ENCODE results near the gene NFIA.
"Not testable (repeated sequence)": the region's sequence is repeated elsewhere in the genome, so short reads cannot be mapped to it uniquely, and the experiment has no call there.

Gene NFIA

DNA sequence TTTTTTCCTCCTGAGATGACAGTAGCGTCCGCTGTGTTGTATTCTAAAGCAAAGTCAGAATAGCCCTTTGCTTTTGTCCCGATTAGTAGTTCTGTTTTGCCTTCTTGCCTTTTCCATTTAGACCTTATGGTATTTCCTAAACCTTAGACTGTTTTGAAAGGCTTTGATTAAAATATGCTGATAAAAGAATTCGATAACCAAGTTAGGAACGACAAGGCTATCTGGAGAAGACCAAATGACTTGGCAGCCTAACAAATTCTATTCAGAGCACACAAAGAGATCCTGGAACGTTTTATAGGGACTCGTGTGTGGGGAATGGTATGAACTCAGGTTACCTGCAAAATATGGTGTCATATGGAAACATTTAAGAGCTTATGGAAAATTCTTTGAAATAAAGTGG, 42.9 kb downstream of the NFIA start:
- DNase-seq (ENCODE audit: low read depth), result no peak
- TF ChIP-seq, protein P1, sequence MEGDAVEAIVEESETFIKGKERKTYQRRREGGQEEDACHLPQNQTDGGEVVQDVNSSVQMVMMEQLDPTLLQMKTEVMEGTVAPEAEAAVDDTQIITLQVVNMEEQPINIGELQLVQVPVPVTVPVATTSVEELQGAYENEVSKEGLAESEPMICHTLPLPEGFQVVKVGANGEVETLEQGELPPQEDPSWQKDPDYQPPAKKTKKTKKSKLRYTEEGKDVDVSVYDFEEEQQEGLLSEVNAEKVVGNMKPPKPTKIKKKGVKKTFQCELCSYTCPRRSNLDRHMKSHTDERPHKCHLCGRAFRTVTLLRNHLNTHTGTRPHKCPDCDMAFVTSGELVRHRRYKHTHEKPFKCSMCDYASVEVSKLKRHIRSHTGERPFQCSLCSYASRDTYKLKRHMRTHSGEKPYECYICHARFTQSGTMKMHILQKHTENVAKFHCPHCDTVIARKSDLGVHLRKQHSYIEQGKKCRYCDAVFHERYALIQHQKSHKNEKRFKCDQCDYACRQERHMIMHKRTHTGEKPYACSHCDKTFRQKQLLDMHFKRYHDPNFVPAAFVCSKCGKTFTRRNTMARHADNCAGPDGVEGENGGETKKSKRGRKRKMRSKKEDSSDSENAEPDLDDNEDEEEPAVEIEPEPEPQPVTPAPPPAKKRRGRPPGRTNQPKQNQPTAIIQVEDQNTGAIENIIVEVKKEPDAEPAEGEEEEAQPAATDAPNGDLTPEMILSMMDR (IDR thresholded peaks at IDR 0.05; ENCODE audit: control insufficient read depth, insufficient read depth, low read depth, low read length, missing control alignments), result no peak

DNA sequence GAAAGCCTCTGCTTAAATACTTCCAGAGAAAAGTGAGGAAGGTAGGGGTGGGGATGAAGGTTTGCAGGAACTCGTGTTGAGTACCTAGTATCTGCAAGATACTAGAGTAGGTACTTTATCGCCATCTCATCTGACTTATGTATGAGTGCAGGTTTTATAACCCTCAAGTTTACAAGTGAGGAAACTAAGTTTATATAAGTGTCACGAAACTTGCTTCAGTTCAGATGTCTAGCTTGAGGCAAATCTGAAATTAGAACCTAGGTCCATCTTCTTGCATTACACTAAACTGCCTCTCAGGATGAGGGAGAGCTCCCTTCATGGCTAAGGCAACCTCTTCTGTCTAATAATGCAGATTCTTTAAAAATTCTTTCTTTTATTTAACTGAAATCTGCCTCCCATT, 43.5 kb downstream of the NFIA start:
- TF ChIP-seq, protein P1 (IDR thresholded peaks at IDR 0.05; ENCODE audit: control insufficient read depth, insufficient read depth, low read depth, low read length, missing control alignments), result no peak
- no peak overlapping the region for H3K4me3 ChIP-seq (ENCODE audit: control insufficient read depth, low read depth, low read length)
- no peak for DNase-seq (ENCODE audit: low read depth)

More for the DNA sequence above, 42.9 kb downstream of the NFIA start:
- H3K4me3 ChIP-seq (ENCODE audit: control insufficient read depth, low read depth, low read length), result no peak overlapping the region

DNA sequence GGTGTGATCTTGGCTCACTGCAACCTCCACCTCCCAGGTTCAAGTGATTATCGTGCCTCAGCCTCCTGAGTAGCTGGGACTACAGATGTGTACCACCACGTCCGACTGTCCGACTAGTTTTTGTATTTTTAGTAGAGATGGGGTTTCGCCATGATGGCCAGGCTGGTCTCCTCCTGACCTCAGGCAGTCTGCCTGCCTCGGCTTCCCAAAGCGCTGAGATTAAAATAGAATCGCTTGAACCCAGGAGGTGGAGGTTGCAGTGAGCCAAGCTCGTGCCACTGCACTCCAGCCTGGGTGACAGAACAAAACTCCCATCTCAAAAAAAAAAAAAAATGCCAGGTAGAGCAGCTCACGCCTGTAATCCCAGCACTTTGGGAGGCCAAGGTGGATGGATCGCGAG, 44.5 kb downstream of the NFIA start:
- DNase-seq (ENCODE audit: low read depth); H3K4me3 ChIP-seq (ENCODE audit: control insufficient read depth, low read depth, low read length): not testable (repeated sequence)

GRCh38 chr1:61130338-61131000, 48.1 kb downstream of the NFIA start:
- H3K4me3 ChIP-seq (ENCODE audit: control insufficient read depth, low read depth, low read length), result no peak overlapping the region
- TF ChIP-seq, protein P1 (IDR thresholded peaks at IDR 0.05; ENCODE audit: control insufficient read depth, insufficient read depth, low read depth, low read length, missing control alignments), result no peak
- DNase-seq (ENCODE audit: low read depth), result no peak

DNA sequence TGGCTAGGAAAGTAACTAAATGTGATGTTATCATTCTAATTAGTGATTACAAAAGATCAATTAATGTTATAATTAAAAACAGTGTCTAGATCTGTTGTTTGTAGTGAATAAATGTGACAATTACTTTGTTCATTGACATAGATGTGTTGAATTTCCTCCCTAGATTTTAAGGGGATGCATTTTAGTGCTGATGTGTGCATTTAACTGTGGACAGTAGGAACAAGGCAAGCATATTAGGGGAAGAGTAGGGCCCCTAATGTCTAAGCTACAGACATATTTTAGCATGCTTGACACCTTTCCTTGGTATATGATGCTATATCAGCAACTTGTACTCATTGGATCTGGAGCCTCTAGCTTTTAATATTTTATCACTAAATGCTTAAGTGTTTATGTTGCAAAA, 48.9 kb downstream of the NFIA start:
- DNase-seq (ENCODE audit: low read depth), result no peak
- TF ChIP-seq, protein P1 (IDR thresholded peaks at IDR 0.05; ENCODE audit: control insufficient read depth, insufficient read depth, low read depth, low read length, missing control alignments), result no peak
- no peak overlapping the region for H3K4me3 ChIP-seq (ENCODE audit: control insufficient read depth, low read depth, low read length)

- TF ChIP-seq, protein P1 (IDR thresholded peaks at IDR 0.05; ENCODE audit: control insufficient read depth, insufficient read depth, low read depth, low read length, missing control alignments), result no peak
- DNase-seq (ENCODE audit: low read depth), result no peak
- H3K4me3 ChIP-seq (ENCODE audit: control insufficient read depth, low read depth, low read length), result no peak overlapping the region
Observed at GRCh38 chr1:61131716-61132115, 49.4 kb downstream of the NFIA start.

DNA sequence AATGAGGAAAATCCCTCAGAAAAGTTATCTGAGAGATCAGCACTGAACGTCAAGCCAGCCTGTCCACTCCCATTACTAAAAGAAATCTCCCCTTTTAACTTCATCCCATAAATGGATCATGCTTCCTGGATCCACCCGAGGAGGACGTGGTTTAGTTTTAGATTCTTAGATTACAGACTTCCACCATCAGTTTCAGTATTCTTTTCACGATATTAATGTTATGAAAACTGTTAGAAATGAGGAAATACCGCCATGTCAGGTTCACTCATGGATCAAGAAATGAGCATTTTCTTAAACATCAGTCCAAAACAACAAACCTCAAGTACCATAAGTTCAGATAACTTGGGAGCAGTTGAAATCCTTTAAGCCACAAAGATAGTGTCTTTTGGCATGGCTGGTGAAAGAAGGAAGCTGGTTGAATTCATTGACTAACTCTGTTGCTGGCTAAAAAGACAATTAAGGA, 49.8 kb downstream of the NFIA start:
- DNase-seq (ENCODE audit: low read depth), result no peak
- TF ChIP-seq, protein P1 (IDR thresholded peaks at IDR 0.05; ENCODE audit: control insufficient read depth, insufficient read depth, low read depth, low read length, missing control alignments), result no peak
- H3K4me3 ChIP-seq (ENCODE audit: control insufficient read depth, low read depth, low read length), result no peak overlapping the region
